ENCODE measurements around the gene BCAS1. TPM values are rescaled to one million over a fixed set of nuclear protein-coding genes. Genes with fewer than 3 reads are reported as not detected.

BCAS1 gene
- total RNA-seq, 1 experiment from 2014 or later, result 3.1 TPM

GRCh38 chr20:54017846-54018245 is 52.5 kb downstream of the BCAS1 start:
- intact Hi-C loops (cut with micrococcal nuclease; ENCODE audit: unreplicated experiment) (no loop called here), in situ Hi-C loops (cut with HindIII; ENCODE audit: low pct_unique_long_range_greater_than_20kb, low sequenced_read_pairs) (no loop called here)
- H3K4me3 ChIP-seq (ENCODE audit: low read depth in 2 of 2, low read length in 2 of 2), result no peak overlapping the region
- H3K4me1 ChIP-seq (ENCODE audit: control insufficient read depth, insufficient read depth, low read length), result no peaks in the 10 kb centered on the region; the same call in 1 of the 2 replicates
- POLR2A ChIA-PET, result no interaction called here
- no peaks in the 10 kb centered on the region for H3K9me3 ChIP-seq (ENCODE audit: control insufficient read depth, insufficient read depth, low read depth, low read length)
- ATAC-seq (no peak), DNase-seq (ENCODE audit: low read depth, low spot score) (no peak)
- no peaks in the 10 kb centered on the region for H3K27me3 ChIP-seq (ENCODE audit: control insufficient read depth, insufficient read depth, low read length)
- CTCF ChIA-PET, result no interaction called here
- BruUV-seq (replicated peaks), result no TSS peak
- H3K27ac ChIP-seq (ENCODE audit: low read length), result no peak overlapping the region
- TF ChIP-seq, protein P1, sequence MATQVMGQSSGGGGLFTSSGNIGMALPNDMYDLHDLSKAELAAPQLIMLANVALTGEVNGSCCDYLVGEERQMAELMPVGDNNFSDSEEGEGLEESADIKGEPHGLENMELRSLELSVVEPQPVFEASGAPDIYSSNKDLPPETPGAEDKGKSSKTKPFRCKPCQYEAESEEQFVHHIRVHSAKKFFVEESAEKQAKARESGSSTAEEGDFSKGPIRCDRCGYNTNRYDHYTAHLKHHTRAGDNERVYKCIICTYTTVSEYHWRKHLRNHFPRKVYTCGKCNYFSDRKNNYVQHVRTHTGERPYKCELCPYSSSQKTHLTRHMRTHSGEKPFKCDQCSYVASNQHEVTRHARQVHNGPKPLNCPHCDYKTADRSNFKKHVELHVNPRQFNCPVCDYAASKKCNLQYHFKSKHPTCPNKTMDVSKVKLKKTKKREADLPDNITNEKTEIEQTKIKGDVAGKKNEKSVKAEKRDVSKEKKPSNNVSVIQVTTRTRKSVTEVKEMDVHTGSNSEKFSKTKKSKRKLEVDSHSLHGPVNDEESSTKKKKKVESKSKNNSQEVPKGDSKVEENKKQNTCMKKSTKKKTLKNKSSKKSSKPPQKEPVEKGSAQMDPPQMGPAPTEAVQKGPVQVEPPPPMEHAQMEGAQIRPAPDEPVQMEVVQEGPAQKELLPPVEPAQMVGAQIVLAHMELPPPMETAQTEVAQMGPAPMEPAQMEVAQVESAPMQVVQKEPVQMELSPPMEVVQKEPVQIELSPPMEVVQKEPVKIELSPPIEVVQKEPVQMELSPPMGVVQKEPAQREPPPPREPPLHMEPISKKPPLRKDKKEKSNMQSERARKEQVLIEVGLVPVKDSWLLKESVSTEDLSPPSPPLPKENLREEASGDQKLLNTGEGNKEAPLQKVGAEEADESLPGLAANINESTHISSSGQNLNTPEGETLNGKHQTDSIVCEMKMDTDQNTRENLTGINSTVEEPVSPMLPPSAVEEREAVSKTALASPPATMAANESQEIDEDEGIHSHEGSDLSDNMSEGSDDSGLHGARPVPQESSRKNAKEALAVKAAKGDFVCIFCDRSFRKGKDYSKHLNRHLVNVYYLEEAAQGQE (IDR thresholded peaks at IDR 0.05; ENCODE audit: insufficient read depth in 1 of 2, low read depth in 2 of 2, low read length in 1 of 2), result no peak
- TF ChIP-seq CTCF (IDR thresholded peaks at IDR 0.05) (no peak), POLR2AphosphoS5 (IDR thresholded peaks at IDR 0.05; ENCODE audit: low read depth, low read length) (no peak), SIN3A (IDR thresholded peaks at IDR 0.05; ENCODE audit: borderline replicate concordance, insufficient read depth, low read depth, low read length) (no peak), TCF7L2 (IDR thresholded peaks at IDR 0.05; ENCODE audit: low read depth, low read length) (no peak)
- no peaks in the 10 kb centered on the region for H3K36me3 ChIP-seq (ENCODE audit: control insufficient read depth, insufficient read depth, low read length)

GRCh38 chr20:54015496-54015895 is 54.9 kb downstream of the BCAS1 start:
- ChIA-PET CTCF (no interaction called here), POLR2A (no interaction called here)
- TF ChIP-seq POLR2AphosphoS5 (IDR thresholded peaks at IDR 0.05; ENCODE audit: low read depth, low read length), result no peak
- TF ChIP-seq, protein P1 (IDR thresholded peaks at IDR 0.05; ENCODE audit: insufficient read depth in 1 of 2, low read depth in 2 of 2, low read length in 1 of 2), result no peak
- TF ChIP-seq SIN3A (IDR thresholded peaks at IDR 0.05; ENCODE audit: borderline replicate concordance, insufficient read depth, low read depth, low read length), result no peak
- TF ChIP-seq TCF7L2 (IDR thresholded peaks at IDR 0.05; ENCODE audit: low read depth, low read length), result no peak
- no peak for TF ChIP-seq CTCF (IDR thresholded peaks at IDR 0.05)
- no peak for ATAC-seq
- Histone ChIP-seq H3K9me3 (ENCODE audit: control insufficient read depth, insufficient read depth, low read depth, low read length) (no peaks in the 10 kb centered on the region), H3K4me1 (ENCODE audit: control insufficient read depth, insufficient read depth, low read length) (no peaks in the 10 kb centered on the region; the same call in 1 of the 2 replicates), H3K27ac (ENCODE audit: low read length) (no peak overlapping the region), H3K36me3 (ENCODE audit: control insufficient read depth, insufficient read depth, low read length) (no peaks in the 10 kb centered on the region), H3K27me3 (ENCODE audit: control insufficient read depth, insufficient read depth, low read length) (no peaks in the 10 kb centered on the region), H3K4me3 (ENCODE audit: low read depth in 2 of 2, low read length in 2 of 2) (no peak overlapping the region)
- no peak for DNase-seq (ENCODE audit: low read depth, low spot score)
- intact Hi-C loops (cut with micrococcal nuclease; ENCODE audit: unreplicated experiment) (no loop called here), in situ Hi-C loops (cut with HindIII; ENCODE audit: low pct_unique_long_range_greater_than_20kb, low sequenced_read_pairs) (no loop called here)
- BruUV-seq (replicated peaks), result no TSS peak

Data from Panc1 (cell line).